C4-2B (cell line): ENCODE results near the gene SNU13.

Experiments
- H3K27ac ChIP-seq: fragments of 450-650 bp; 2 replicates; pipeline ENCODE4 v1.5.1; 2017
- CTCF ChIP-seq: fragments of 450-650 bp; conservative IDR thresholded peaks from 2 replicates; pipeline ENCODE4 v1.5.1; 2017; ENCODE audit warnings: mild to moderate bottlenecking
- ZFX ChIP-seq: fragments of 450-650 bp; IDR thresholded peaks from 2 replicates; pipeline ENCODE4 v1.6.1; 2017

SNU13 gene

GRCh38 chr22:41656556-41656955 lies 32.1 kb downstream of the SNU13 start:
- TF ChIP-seq CTCF (no peak), ZFX (no peak)
- no peak overlapping the region for H3K27ac ChIP-seq

GRCh38 chr22:41654322-41654721 lies 34.3 kb downstream of the SNU13 start:
- TF ChIP-seq CTCF (no peak), ZFX (no peak)
- H3K27ac ChIP-seq: no peak overlapping the region

GRCh38 chr22:41650821-41651220 lies 37.8 kb downstream of the SNU13 start:
- no peak overlapping the region; the same call in 1 of the 2 replicates for H3K27ac ChIP-seq
- TF ChIP-seq CTCF (no peak), ZFX (no peak)

- TF ChIP-seq ZFX: no peak
- TF ChIP-seq CTCF: no peak
- no peak overlapping the region for H3K27ac ChIP-seq
These were observed 38.4 kb downstream of the SNU13 start for GRCh38 chr22:41650229-41650628.

GRCh38 chr22:41648432-41648831 lies 40.2 kb downstream of the SNU13 start:
- H3K27ac ChIP-seq: no peak overlapping the region

GRCh38 chr22:41647771-41648170 lies 40.9 kb downstream of the SNU13 start:
- TF ChIP-seq CTCF (no peak), ZFX (no peak)
- H3K27ac ChIP-seq: no peak overlapping the region

More at GRCh38 chr22:41648432-41648831, 40.2 kb downstream of the SNU13 start:
- TF ChIP-seq ZFX (no peak), CTCF (no peak)

- TF ChIP-seq CTCF (no peak), ZFX (no peak)
- H3K27ac ChIP-seq: no peak overlapping the region
These were observed 46.1 kb downstream of the SNU13 start for GRCh38 chr22:41642331-41643110.
